HCT116 (cell line): ENCODE results near the gene GSPT1. TPM values are rescaled to one million over a fixed set of nuclear protein-coding genes. Genes with fewer than 3 reads are reported as not detected.

Experiments
- ATAC-seq: fragments of 200-7000 bp; cut with Tn5 transposase; 2 replicates; pipeline ENCODE4 v1.9.1; 2020; ENCODE audit warnings: mild to moderate bottlenecking, moderate library complexity
- BruUV-seq: library from RNA; stranded (reverse); fragments of 400-500 nt; replicated peaks from 2 replicates; lab custom pipeline; 2021; lab: Mats Ljungman, UMichigan
- CTCF ChIA-PET: fragments of 300-600 bp; sonication (Branson Sonifier 250); formaldehyde crosslinking; loops from one replicate; lab custom pipeline; 2021; ENCODE audit warnings: antibody characterized with exemption; lab: Charles Lee
- POLR2A ChIA-PET: fragments of 300-600, 350-600 bp; sonication (Branson Sonifier 250); formaldehyde crosslinking; loops from one replicate; lab custom pipeline; 2021; ENCODE audit warnings: antibody characterized with exemption; lab: Charles Lee
- RAD21 ChIA-PET, 2 experiments: fragments of 300-600 bp; sonication (Branson Sonifier 250); formaldehyde crosslinking; loops; one replicate each; lab custom pipeline; 2023; ENCODE audit warnings: low total read pairs in 2 of 2; ENCODE audit not compliant: uncharacterized antibody in 2 of 2, unreplicated experiment in 2 of 2, low non-redundant PET in 1 of 2; lab: Charles Lee
- DNase-seq: peaks from one replicate; pipeline ENCODE4 v3.0.0-alpha.2; 2010; ENCODE audit warnings: low read depth, low spot score
- H2AFZ ChIP-seq: fragments of 200-600 bp; shearing (Covaris generic), sonication (generic); 2 replicates; pipeline ENCODE4 v1.6.1; 2017; ENCODE audit warnings: low read depth, mixed run types, mixed read lengths, antibody characterized with exemption, low read length; ENCODE audit not compliant: poor library complexity, severe bottlenecking
- H3K27ac ChIP-seq: 2 replicates; pipeline ENCODE4 v1.5.1; 2012; ENCODE audit warnings: low read depth, low read length
- H3K27me3 ChIP-seq: fragments of 200-600 bp; sonication (generic); 2 replicates; pipeline ENCODE4 v1.6.1; 2016; ENCODE audit warnings: mixed run types, low read length, mixed read lengths; ENCODE audit not compliant: insufficient read depth
- H3K36me3 ChIP-seq, 2 experiments: fragments of 200-500 bp in 1 of 2; fragments of 200-600 bp in 1 of 2; sonication (Bioruptor generic) in 1 of 2; sonication (generic) in 1 of 2; 2 replicates each; pipeline versions ENCODE4 v1.5.1 to v1.6.1; 2014 to 2016; ENCODE audit warnings: low read length in 2 of 2, inconsistent platforms in 1 of 2, mixed read lengths in 1 of 2, mixed run types in 1 of 2; ENCODE audit not compliant: insufficient read depth in 2 of 2, control insufficient read depth in 1 of 2
- H3K4me1 ChIP-seq, 2 experiments: fragments of 200-600 bp in 1 of 2; sonication (generic) in 1 of 2; 2 replicates each; pipeline versions ENCODE4 v1.5.1 to v1.6.1; 2012 to 2017; ENCODE audit warnings: low read length in 2 of 2, inconsistent platforms in 1 of 2, mild to moderate bottlenecking in 1 of 2, mixed read lengths in 1 of 2, mixed run types in 1 of 2, moderate library complexity in 1 of 2; ENCODE audit not compliant: insufficient read depth in 2 of 2, control insufficient read depth in 1 of 2
- H3K4me2 ChIP-seq: fragments of 200-600 bp; sonication (generic); 2 replicates; pipeline ENCODE4 v1.6.1; 2017; ENCODE audit warnings: mixed run types, low read length, mixed read lengths
- H3K4me3 ChIP-seq, 2 experiments: fragments of 200-600 bp in 1 of 2; sonication (generic) in 1 of 2; replicated peaks in 1 of 2; 2 replicates each; pipeline ENCODE4 v1.5.1; 2011 to 2016; ENCODE audit warnings: low read length in 2 of 2, control low read depth in 1 of 2, low read depth in 1 of 2, mild to moderate bottlenecking in 1 of 2, mixed read lengths in 1 of 2, mixed run types in 1 of 2
- H3K79me2 ChIP-seq: fragments of 200-600 bp; sonication (generic); 2 replicates; pipeline ENCODE4 v1.6.1; 2017; ENCODE audit warnings: mild to moderate bottlenecking, mixed run types, low read length, moderate library complexity, mixed read lengths; ENCODE audit not compliant: insufficient read depth
- H3K9ac ChIP-seq: fragments of 200-600 bp; sonication (generic); 2 replicates; pipeline ENCODE4 v1.6.1; 2016; ENCODE audit warnings: low read length, mixed read lengths
- H3K9me2 ChIP-seq: fragments of 200-600 bp; sonication (generic), shearing (Covaris generic); 2 replicates; pipeline ENCODE4 v1.6.1; 2017; ENCODE audit warnings: mixed run types, mild to moderate bottlenecking, moderate library complexity; ENCODE audit not compliant: insufficient read depth
- H3K9me3 ChIP-seq, 2 experiments: fragments of 200-500 bp in 1 of 2; fragments of 200-600 bp in 1 of 2; sonication (Bioruptor generic) in 1 of 2; sonication (generic) in 1 of 2; 2 replicates each; pipeline ENCODE4 v1.6.1; 2014 to 2017; ENCODE audit warnings: low read length in 2 of 2, mixed read lengths in 2 of 2, inconsistent platforms in 1 of 2, low read depth in 1 of 2, mild to moderate bottlenecking in 1 of 2, mixed run types in 1 of 2, moderate library complexity in 1 of 2; ENCODE audit not compliant: control insufficient read depth in 1 of 2, insufficient read depth in 1 of 2
- H4K20me1 ChIP-seq: fragments of 200-600 bp; sonication (generic), shearing (Covaris generic); 2 replicates; pipeline ENCODE4 v1.6.1; 2017; ENCODE audit warnings: mixed run types, mild to moderate bottlenecking, moderate library complexity; ENCODE audit not compliant: insufficient read depth
- FOSL1 ChIP-seq: IDR thresholded peaks from 2 replicates; pipeline ENCODE4 v1.6.1; 2012; ENCODE audit warnings: low read depth
- ZFX ChIP-seq: fragments of 450-650 bp; IDR thresholded peaks from 2 replicates; pipeline ENCODE4 v1.6.1; 2017
- ZNF274 ChIP-seq: fragments of 200-500 bp; sonication (Bioruptor generic); IDR thresholded peaks from 2 replicates; pipeline ENCODE4 v1.6.1; 2014; ENCODE audit warnings: mild to moderate bottlenecking, low read depth, low read length, inconsistent platforms
- intact Hi-C: fragments of 100-400 bp; cut with micrococcal nuclease; formaldehyde crosslinking; loops from 2 replicates; pipeline ENCODE4 v1.10.0; 2022
- total RNA-seq: library from RNA; stranded (reverse); gene quantifications from one replicate; pipeline ENCODE4 v1.2.1, GENCODE V29; 2021; ENCODE audit not compliant: unreplicated experiment

GSPT1 gene
- total RNA-seq, 1 experiment from 2014 or later: 148 TPM

DNA sequence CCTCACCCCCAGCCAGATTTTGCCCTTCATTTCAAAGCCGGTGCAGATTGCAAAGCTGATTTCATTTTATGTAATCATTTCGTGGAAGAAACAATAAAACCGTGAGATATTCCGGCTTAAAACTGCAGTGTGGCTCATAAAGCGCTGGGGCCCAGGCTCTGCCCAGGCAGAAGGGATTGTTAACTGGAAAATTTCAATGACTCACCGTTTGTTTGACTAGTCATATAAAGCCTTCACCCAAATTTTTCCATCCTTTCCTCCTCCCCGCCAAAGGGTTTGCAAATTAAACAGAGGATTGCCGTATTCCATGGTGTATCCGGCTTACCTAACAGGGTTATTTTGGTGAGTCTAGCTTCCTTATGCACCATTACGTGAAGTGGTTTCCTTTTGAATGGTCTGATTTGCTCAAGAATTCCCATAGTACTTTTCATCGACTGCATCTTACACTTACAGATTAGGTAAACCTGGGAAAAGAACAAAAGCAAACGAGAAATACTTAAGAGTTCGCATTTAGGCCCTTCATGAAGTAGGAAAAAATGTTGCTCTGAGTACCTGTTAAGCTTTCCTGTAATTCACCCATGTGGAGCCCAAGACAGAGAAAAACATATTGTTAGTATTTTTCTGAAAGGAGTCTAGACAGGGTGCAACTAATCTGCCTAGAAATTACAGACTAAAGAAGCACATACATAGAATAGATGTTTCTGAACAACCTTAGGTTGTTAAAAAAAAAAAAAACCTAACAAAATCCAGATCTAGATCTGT, 949 bp upstream of the GSPT1 start:
- no peak for DNase-seq
- TF ChIP-seq ZNF274 (no peak), FOSL1 (0 out of 2 replicates have a peak, but pooled peaks have one; percentile 11)
- peaks cover 17 to 27% of the 10 kb centered on the region in 2 experiments for H3K4me1 ChIP-seq
- H3K27me3 ChIP-seq: no peaks in the 10 kb centered on the region
- no peaks in the 10 kb centered on the region for H3K9me3 ChIP-seq
- peak overlapping the region; percentile 55 for H3K27ac ChIP-seq
- no peak for ATAC-seq
- H3K9ac ChIP-seq: peak overlapping the region; percentile 7; the same call in 1 of the 2 replicates
- BruUV-seq: TSS peak; percentile 90
- H3K4me3 ChIP-seq: peak overlapping the region; percentile 47 to 64
- intact Hi-C loops: loop anchor here (5.0 kb wide), 1 partner anchor 61 kb away; the partner anchor contains the start of gene SNX29
- CTCF ChIA-PET: interaction anchor here (1.4 kb wide), 1 partner anchor 56 kb away, joined by 3 read pairs; no protein-coding TSS in a partner anchor
- H4K20me1 ChIP-seq: peaks cover 17% of the 10 kb centered on the region; the same call in 1 of the 2 replicates
- H3K9me2 ChIP-seq: no peaks in the 10 kb centered on the region
- POLR2A ChIA-PET: interaction anchor here (1.4 kb wide), 1 partner anchor 10 kb away, joined by 3 read pairs; no protein-coding TSS in a partner anchor
- peaks cover 40% of the 10 kb centered on the region for H3K79me2 ChIP-seq
- peaks cover 0 to 17% of the 10 kb centered on the region in 2 experiments; a peak in 2 of 4 replicates for H3K36me3 ChIP-seq
- RAD21 ChIA-PET: no interaction called here
- peak overlapping the region; percentile 81 for H3K4me2 ChIP-seq
- H2AFZ ChIP-seq: peak overlapping the region; percentile 10

DNA sequence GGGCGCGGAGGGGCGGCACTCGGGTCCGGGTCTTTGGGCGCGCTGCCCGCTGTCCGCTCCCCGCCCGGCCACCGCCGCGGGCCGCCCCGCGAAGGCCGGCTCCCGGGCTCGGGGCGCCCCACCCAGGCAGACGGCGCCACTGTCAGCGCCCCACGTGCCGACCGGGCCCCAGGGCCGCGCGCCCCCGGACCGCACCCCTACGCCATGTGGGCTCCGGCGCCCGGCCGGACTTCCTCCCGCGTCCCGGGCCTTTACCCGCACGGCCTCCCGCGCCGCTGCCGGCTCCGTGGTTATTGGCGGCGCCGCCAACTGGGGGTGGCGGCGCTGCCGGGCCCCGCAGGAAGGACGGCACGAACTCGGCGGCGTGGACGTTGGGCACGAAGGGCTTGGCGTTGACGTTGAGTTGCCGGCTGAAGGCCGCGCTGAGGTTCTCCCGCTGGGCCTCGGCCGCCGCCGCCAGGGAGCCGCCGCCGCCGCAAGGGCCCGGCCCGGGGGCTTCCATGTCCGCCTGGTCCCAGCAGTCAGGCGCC, 577 bp downstream of the GSPT1 start:
- TF ChIP-seq ZNF274 (no peak), ZFX (peak; percentile 98)
- TF ChIP-seq, all 23 proteins: peak for 1
- DNase-seq: no peak
- no peak overlapping the region for H2AFZ ChIP-seq

More for the DNA sequence above, 577 bp downstream of the GSPT1 start:
- Histone ChIP-seq H3K4me2 (peak overlapping the region; percentile 81), H3K9ac (peak overlapping the region; percentile 82), H3K27ac (peak overlapping the region; percentile 81), H3K9me2 (no peaks in the 10 kb centered on the region), H3K4me3 (peak overlapping the region; percentile 64 to 92), H3K79me2 (peaks cover 55% of the 10 kb centered on the region), H3K36me3 (peaks cover 0 to 17% of the 10 kb centered on the region in 2 experiments; a peak in 3 of 4 replicates), H4K20me1 (peaks cover 23% of the 10 kb centered on the region; the same call in 1 of the 2 replicates), H3K9me3 (no peaks in the 10 kb centered on the region), H3K27me3 (no peaks in the 10 kb centered on the region), H3K4me1 (peaks cover 17 to 27% of the 10 kb centered on the region in 2 experiments)
- intact Hi-C loops: loop anchor here (5.0 kb wide), 1 partner anchor 62 kb away; the partner anchor contains the start of gene SNX29
- CTCF ChIA-PET: no interaction called here
- no TSS peak for BruUV-seq
- RAD21 ChIA-PET: interaction anchor here in 1 of 2 experiments (0.6 kb wide), 1 partner anchor 508 kb away, joined by 3 read pairs; no protein-coding TSS in a partner anchor
- POLR2A ChIA-PET: interaction anchor here (1.4 kb wide), 1 partner anchor 8 kb away, joined by 3 read pairs; no protein-coding TSS in a partner anchor
- ATAC-seq: peak; percentile 8
